Neural cell (in vitro differentiated cells): ENCODE data around the gene SHLD2.
"Not testable (repeated sequence)": the region's sequence is repeated elsewhere in the genome, so short reads cannot be mapped to it uniquely, and the experiment has no call there.

Source experiments
- EP300 ChIP-seq: fragments of 450-650 bp; conservative IDR thresholded peaks from 2 replicates; pipeline ENCODE4 v1.6.1; 2014; ENCODE audit warnings: antibody characterized with exemption, mild to moderate bottlenecking, moderate library complexity; ENCODE audit not compliant: poor library complexity, severe bottlenecking
- EZH2 ChIP-seq: fragments of 200-600, 300-800 bp; shearing (Covaris generic), sonication (generic); IDR thresholded peaks from 2 replicates; pipeline ENCODE4 v1.6.1; 2014; ENCODE audit warnings: antibody characterized with exemption, low read length, borderline replicate concordance, mild to moderate bottlenecking; ENCODE audit not compliant: insufficient read depth, poor library complexity, severe bottlenecking
- REST ChIP-seq: IDR thresholded peaks from 2 replicates; pipeline ENCODE4 v1.6.1; 2012; ENCODE audit warnings: borderline replicate concordance
- TAF1 ChIP-seq: IDR thresholded peaks from 2 replicates; pipeline ENCODE4 v1.6.1; 2012; ENCODE audit warnings: low read depth
- TF ChIP-seq, protein P1 (sequence below): fragments of 450-650 bp; IDR thresholded peaks from 2 replicates; pipeline ENCODE4 v1.5.1; 2014; ENCODE audit warnings: antibody characterized with exemption, mild to moderate bottlenecking, moderate library complexity; ENCODE audit not compliant: poor library complexity, severe bottlenecking

DNA sequence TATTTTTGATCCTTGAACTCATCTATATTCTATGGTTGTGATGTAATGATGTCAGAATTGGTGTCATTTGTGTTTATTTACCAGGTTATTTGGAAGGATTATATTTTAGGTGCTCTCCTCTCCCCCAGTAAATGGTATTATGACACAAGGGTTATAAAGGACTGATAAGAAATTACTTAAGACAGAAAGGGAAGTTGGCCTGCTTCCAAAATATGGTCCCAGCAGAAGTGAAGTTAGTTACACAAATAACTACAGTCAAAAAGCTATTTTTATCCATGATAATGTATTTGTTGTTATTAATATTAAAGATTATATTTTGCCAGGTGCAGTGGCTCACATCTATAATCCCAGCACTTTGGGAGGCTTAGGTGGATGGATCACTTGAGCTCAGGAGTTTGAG lies 37.2 kb downstream of the SHLD2 start:
- not testable (repeated sequence) for TF ChIP-seq TAF1, EZH2, REST, EP300
- TF ChIP-seq, protein P1, sequence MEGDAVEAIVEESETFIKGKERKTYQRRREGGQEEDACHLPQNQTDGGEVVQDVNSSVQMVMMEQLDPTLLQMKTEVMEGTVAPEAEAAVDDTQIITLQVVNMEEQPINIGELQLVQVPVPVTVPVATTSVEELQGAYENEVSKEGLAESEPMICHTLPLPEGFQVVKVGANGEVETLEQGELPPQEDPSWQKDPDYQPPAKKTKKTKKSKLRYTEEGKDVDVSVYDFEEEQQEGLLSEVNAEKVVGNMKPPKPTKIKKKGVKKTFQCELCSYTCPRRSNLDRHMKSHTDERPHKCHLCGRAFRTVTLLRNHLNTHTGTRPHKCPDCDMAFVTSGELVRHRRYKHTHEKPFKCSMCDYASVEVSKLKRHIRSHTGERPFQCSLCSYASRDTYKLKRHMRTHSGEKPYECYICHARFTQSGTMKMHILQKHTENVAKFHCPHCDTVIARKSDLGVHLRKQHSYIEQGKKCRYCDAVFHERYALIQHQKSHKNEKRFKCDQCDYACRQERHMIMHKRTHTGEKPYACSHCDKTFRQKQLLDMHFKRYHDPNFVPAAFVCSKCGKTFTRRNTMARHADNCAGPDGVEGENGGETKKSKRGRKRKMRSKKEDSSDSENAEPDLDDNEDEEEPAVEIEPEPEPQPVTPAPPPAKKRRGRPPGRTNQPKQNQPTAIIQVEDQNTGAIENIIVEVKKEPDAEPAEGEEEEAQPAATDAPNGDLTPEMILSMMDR = not testable (repeated sequence)
